SK-N-SH treated with all-trans-retinoic acid at 6 μM for 48 hours (cell line): ENCODE results near the gene WDR12.

ENCODE experiments used
- ATAC-seq: fragments of 200-7000 bp; cut with Tn5 transposase; 3 replicates; pipeline ENCODE4 v1.9.1; 2020; ENCODE audit warnings: mild to moderate bottlenecking, moderate library complexity
- ARNTL ChIP-seq: fragments of 450-650 bp; formaldehyde crosslinking; IDR thresholded peaks from 2 replicates; pipeline ENCODE4 v1.5.0; 2020; ENCODE audit warnings: low read depth, mild to moderate bottlenecking, moderate library complexity, borderline replicate concordance
- BACH2 ChIP-seq: fragments of 250-450 bp; sonication (Bioruptor Pico); IDR thresholded peaks from 2 replicates; pipeline ENCODE4 v1.9.0; 2021; ENCODE audit warnings: mild to moderate bottlenecking, borderline replicate concordance
- CSDC2 ChIP-seq: fragments of 250-450 bp; sonication (Bioruptor Pico); IDR thresholded peaks from 2 replicates; pipeline ENCODE4 v1.5.0; 2020; ENCODE audit warnings: mild to moderate bottlenecking, moderate library complexity
- CSRNP3 ChIP-seq: fragments of 250-450 bp; sonication (Bioruptor Pico); IDR thresholded peaks from 2 replicates; pipeline ENCODE4 v1.5.1; 2021; ENCODE audit warnings: mild to moderate bottlenecking, moderate library complexity
- ESRRG ChIP-seq: fragments of 250-450 bp; sonication (Bioruptor Pico); IDR thresholded peaks from 2 replicates; pipeline ENCODE4 v1.6.1; 2021; ENCODE audit warnings: mild to moderate bottlenecking
- GLIS3 ChIP-seq: fragments of 250-450 bp; sonication (Bioruptor Pico); IDR thresholded peaks from 2 replicates; pipeline ENCODE4 v1.5.0; 2020; ENCODE audit warnings: mild to moderate bottlenecking, moderate library complexity
- OSR1 ChIP-seq: fragments of 250-450 bp; sonication (Bioruptor Pico); IDR thresholded peaks from 2 replicates; pipeline ENCODE4 v1.8.0; 2022; ENCODE audit warnings: moderate library complexity, mild to moderate bottlenecking, inconsistent platforms
- PPARA ChIP-seq: fragments of 250-450 bp; sonication (Bioruptor Pico); IDR thresholded peaks from 2 replicates; pipeline ENCODE4 v1.5.0; 2020; ENCODE audit warnings: mild to moderate bottlenecking, borderline replicate concordance
- RARB ChIP-seq: fragments of 250-450 bp; sonication (Bioruptor Pico); IDR thresholded peaks from 2 replicates; pipeline ENCODE4 v1.8.0; 2021; ENCODE audit warnings: mild to moderate bottlenecking, moderate library complexity
- SNAI2 ChIP-seq: fragments of 250-450 bp; sonication (Bioruptor Pico); IDR thresholded peaks from 2 replicates; pipeline ENCODE4 v1.5.0; 2020; ENCODE audit warnings: mild to moderate bottlenecking, moderate library complexity
- TOX ChIP-seq: fragments of 250-450 bp; sonication (Bioruptor Pico); IDR thresholded peaks from 2 replicates; pipeline ENCODE4 v1.8.0; 2021; ENCODE audit warnings: mild to moderate bottlenecking, moderate library complexity, borderline replicate concordance
- TSHZ2 ChIP-seq: fragments of 250-450 bp; sonication (Bioruptor Pico); IDR thresholded peaks from 2 replicates; pipeline ENCODE4 v1.5.0; 2020; ENCODE audit warnings: mild to moderate bottlenecking, moderate library complexity
- ZC3H10 ChIP-seq: fragments of 250-450 bp; sonication (Bioruptor Pico); IDR thresholded peaks from 2 replicates; pipeline ENCODE4 v1.5.1; 2021; ENCODE audit warnings: mild to moderate bottlenecking, moderate library complexity
- ZFP30 ChIP-seq: fragments of 450-650 bp; formaldehyde crosslinking; IDR thresholded peaks from 2 replicates; pipeline ENCODE4 v1.5.0; 2022; ENCODE audit warnings: mild to moderate bottlenecking, moderate library complexity
- ZNF565 ChIP-seq: fragments of 450-650 bp; formaldehyde crosslinking; conservative IDR thresholded peaks from 2 replicates; pipeline ENCODE4 v1.5.0; 2020; ENCODE audit warnings: low read depth, mild to moderate bottlenecking, moderate library complexity
- ZNF70 ChIP-seq: fragments of 450-650 bp; formaldehyde crosslinking; IDR thresholded peaks from 2 replicates; pipeline ENCODE4 v1.5.0; 2020; ENCODE audit warnings: mild to moderate bottlenecking, moderate library complexity
- ZNF8 ChIP-seq: fragments of 450-650 bp; formaldehyde crosslinking; IDR thresholded peaks from 2 replicates; pipeline ENCODE4 v1.5.0; 2020; ENCODE audit warnings: mild to moderate bottlenecking, moderate library complexity
- TF ChIP-seq, protein P1 (sequence below): fragments of 250-450 bp; sonication (Bioruptor Pico); IDR thresholded peaks from 2 replicates; pipeline ENCODE4 v1.8.0; 2021; ENCODE audit warnings: low read depth, mild to moderate bottlenecking, moderate library complexity, borderline replicate concordance
- TF ChIP-seq, protein P2 (sequence below): fragments of 250-450 bp; sonication (Bioruptor Pico); IDR thresholded peaks from 2 replicates; pipeline ENCODE4 v1.8.0; 2020; ENCODE audit warnings: mild to moderate bottlenecking, moderate library complexity, borderline replicate concordance
- TF ChIP-seq, protein P3 (sequence below): fragments of 250-450 bp; sonication (Bioruptor Pico); IDR thresholded peaks from 2 replicates; pipeline ENCODE4 v1.5.1; 2020; ENCODE audit warnings: low read depth, mild to moderate bottlenecking, moderate library complexity

WDR12 gene

DNA sequence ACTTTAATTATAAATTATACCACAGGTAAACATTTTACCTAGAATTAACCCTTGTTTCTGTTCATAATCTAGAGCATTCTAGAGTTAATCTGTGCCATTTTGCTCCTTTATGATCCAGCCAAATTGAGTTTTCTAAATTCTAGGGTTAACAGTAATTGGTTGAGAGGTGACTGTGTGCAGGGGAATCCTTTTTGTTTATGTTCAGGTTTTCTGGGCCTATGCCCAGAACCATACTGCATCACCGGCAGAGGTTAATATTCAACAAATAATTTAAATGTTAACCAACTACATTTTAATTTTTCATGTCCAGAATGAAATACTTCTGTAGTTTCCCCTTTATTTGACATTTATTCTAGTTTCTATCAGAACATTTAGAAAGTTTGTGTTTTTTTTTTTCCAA lies 32.9 kb upstream of the WDR12 start:
- ATAC-seq: no peak
- TF ChIP-seq, protein P1, sequence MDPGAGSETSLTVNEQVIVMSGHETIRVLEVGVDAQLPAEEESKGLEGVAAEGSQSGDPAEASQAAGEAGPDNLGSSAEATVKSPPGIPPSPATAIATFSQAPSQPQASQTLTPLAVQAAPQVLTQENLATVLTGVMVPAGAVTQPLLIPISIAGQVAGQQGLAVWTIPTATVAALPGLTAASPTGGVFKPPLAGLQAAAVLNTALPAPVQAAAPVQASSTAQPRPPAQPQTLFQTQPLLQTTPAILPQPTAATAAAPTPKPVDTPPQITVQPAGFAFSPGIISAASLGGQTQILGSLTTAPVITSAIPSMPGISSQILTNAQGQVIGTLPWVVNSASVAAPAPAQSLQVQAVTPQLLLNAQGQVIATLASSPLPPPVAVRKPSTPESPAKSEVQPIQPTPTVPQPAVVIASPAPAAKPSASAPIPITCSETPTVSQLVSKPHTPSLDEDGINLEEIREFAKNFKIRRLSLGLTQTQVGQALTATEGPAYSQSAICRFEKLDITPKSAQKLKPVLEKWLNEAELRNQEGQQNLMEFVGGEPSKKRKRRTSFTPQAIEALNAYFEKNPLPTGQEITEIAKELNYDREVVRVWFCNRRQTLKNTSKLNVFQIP (CRISPR knock-in tag): no peak
- TF ChIP-seq, protein P2, sequence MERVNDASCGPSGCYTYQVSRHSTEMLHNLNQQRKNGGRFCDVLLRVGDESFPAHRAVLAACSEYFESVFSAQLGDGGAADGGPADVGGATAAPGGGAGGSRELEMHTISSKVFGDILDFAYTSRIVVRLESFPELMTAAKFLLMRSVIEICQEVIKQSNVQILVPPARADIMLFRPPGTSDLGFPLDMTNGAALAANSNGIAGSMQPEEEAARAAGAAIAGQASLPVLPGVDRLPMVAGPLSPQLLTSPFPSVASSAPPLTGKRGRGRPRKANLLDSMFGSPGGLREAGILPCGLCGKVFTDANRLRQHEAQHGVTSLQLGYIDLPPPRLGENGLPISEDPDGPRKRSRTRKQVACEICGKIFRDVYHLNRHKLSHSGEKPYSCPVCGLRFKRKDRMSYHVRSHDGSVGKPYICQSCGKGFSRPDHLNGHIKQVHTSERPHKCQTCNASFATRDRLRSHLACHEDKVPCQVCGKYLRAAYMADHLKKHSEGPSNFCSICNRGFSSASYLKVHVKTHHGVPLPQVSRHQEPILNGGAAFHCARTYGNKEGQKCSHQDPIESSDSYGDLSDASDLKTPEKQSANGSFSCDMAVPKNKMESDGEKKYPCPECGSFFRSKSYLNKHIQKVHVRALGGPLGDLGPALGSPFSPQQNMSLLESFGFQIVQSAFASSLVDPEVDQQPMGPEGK (CRISPR knock-in tag): no peak
- TF ChIP-seq ZC3H10 (CRISPR knock-in tag) (no peak), PPARA (CRISPR knock-in tag) (no peak), ARNTL (CRISPR knock-in tag) (no peak), RARB (CRISPR knock-in tag) (no peak), CSDC2 (CRISPR knock-in tag) (no peak), GLIS3 (no peak), ZNF565 (no peak), ZFP30 (CRISPR knock-in tag) (no peak), TOX (no peak), BACH2 (CRISPR knock-in tag) (no peak), TSHZ2 (CRISPR knock-in tag) (no peak), ZNF70 (CRISPR knock-in tag) (no peak), OSR1 (CRISPR knock-in tag) (no peak), ESRRG (CRISPR knock-in tag) (no peak), CSRNP3 (CRISPR knock-in tag) (no peak)
- TF ChIP-seq, protein P3, sequence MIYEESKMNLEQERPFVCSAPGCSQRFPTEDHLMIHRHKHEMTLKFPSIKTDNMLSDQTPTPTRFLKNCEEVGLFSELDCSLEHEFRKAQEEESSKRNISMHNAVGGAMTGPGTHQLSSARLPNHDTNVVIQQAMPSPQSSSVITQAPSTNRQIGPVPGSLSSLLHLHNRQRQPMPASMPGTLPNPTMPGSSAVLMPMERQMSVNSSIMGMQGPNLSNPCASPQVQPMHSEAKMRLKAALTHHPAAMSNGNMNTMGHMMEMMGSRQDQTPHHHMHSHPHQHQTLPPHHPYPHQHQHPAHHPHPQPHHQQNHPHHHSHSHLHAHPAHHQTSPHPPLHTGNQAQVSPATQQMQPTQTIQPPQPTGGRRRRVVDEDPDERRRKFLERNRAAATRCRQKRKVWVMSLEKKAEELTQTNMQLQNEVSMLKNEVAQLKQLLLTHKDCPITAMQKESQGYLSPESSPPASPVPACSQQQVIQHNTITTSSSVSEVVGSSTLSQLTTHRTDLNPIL (CRISPR knock-in tag): no peak

DNA sequence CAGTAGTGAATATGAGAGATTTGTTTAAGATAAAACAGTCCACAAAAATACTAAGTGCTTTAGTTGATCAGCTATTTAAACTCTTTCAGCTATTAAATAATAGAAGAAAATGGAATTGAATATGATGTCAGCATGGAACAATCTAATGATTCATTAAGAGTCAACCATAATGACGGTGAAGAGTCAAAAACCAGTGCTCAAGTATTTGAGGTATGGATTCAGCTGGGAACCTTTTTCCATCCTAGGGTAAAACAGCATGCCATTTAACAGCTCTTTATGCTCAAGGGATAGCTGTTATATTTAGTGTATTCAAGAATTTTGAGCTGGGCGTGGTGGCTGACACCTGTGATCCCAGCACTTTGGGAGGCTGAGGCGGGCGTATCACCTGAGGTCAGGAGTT lies 30.3 kb upstream of the WDR12 start:
- TF ChIP-seq ZNF565 (no peak), PPARA (CRISPR knock-in tag) (no peak), ESRRG (CRISPR knock-in tag) (no peak), CSDC2 (CRISPR knock-in tag) (no peak), SNAI2 (CRISPR knock-in tag) (no peak), TSHZ2 (CRISPR knock-in tag) (no peak), ZFP30 (CRISPR knock-in tag) (no peak), ZNF70 (CRISPR knock-in tag) (no peak), CSRNP3 (CRISPR knock-in tag) (no peak), ZNF8 (CRISPR knock-in tag) (no peak), BACH2 (CRISPR knock-in tag) (no peak)
- TF ChIP-seq, protein P3 (CRISPR knock-in tag): no peak
- TF ChIP-seq, protein P2 (CRISPR knock-in tag): no peak
- ATAC-seq: no peak
